GM11168 (cell line): ENCODE measurements around the gene ISG15.
"Not testable (repeated sequence)": the region's sequence is repeated elsewhere in the genome, so short reads cannot be mapped to it uniquely, and the experiment has no call there.

Experiments used
- in situ Hi-C: fragments of 300-500 bp; cut with MboI; formaldehyde crosslinking; loops from one replicate; pipeline ENCODE4 v1.12.0; 2022; ENCODE audit warnings: low sequenced_read_pairs; ENCODE audit not compliant: unreplicated experiment

The ISG15 gene

GRCh38 chr1:992362-992761, 20.9 kb upstream of the ISG15 start:
- in situ Hi-C loops: no loop called here

- in situ Hi-C loops: no loop called here
Observed at GRCh38 chr1:993379-993995, 19.8 kb upstream of the ISG15 start.

- in situ Hi-C loops: not testable (repeated sequence)
Observed at GRCh38 chr1:994546-994945, 18.8 kb upstream of the ISG15 start.

GRCh38 chr1:995665-996633, 17.3 kb upstream of the ISG15 start:
- in situ Hi-C loops: no loop called here

GRCh38 chr1:996851-997712, 16.2 kb upstream of the ISG15 start:
- in situ Hi-C loops: no loop called here

GRCh38 chr1:997713-997992, 15.6 kb upstream of the ISG15 start:
- in situ Hi-C loops: no loop called here

- in situ Hi-C loops: no loop called here
Observed at GRCh38 chr1:997993-998744, 15.1 kb upstream of the ISG15 start.

- in situ Hi-C loops: no loop called here
Observed at GRCh38 chr1:998745-998994, 14.6 kb upstream of the ISG15 start.

GRCh38 chr1:998995-999724, 14.1 kb upstream of the ISG15 start:
- in situ Hi-C loops: no loop called here

GRCh38 chr1:999725-1000356, 13.5 kb upstream of the ISG15 start, which contains the start of gene HES4:
HES4 (minus strand) TSS chr1:1000097; CDS start chr1:999973, 124 bp downstream.
- in situ Hi-C loops: no loop called here

- in situ Hi-C loops: no loop called here
Observed at GRCh38 chr1:1000357-1001056, 12.8 kb upstream of the ISG15 start.

- in situ Hi-C loops: no loop called here
Observed at GRCh38 chr1:1001057-1001783, 12.1 kb upstream of the ISG15 start.

- in situ Hi-C loops: no loop called here
Observed at GRCh38 chr1:1003618-1004419, 9.5 kb upstream of the ISG15 start.

GRCh38 chr1:1004420-1004779, 8.9 kb upstream of the ISG15 start:
- in situ Hi-C loops: no loop called here

- in situ Hi-C loops: no loop called here
Observed at GRCh38 chr1:1004780-1005697, 8.3 kb upstream of the ISG15 start.

- in situ Hi-C loops: no loop called here
Observed at GRCh38 chr1:1005774-1006304, 7.5 kb upstream of the ISG15 start.
